Stomach smooth muscle (tissue), 2 donors: ENCODE data around the gene DDO.
A peak's percentile ranks its signal among the peaks of the same experiment; 100 is the strongest.

Experiments
- H3K27ac ChIP-seq: one replicate; pipeline ENCODE4 v1.7.0; 2013; ENCODE audit warnings: mild to moderate bottlenecking, low read length, inconsistent platforms
- H3K27me3 ChIP-seq, 2 donors: one replicate each; pipeline ENCODE4 v1.7.0; 2013; ENCODE audit warnings: low read length in 2 of 2; ENCODE audit not compliant: insufficient read depth in 2 of 2, control insufficient read depth in 1 of 2
- H3K36me3 ChIP-seq, 2 donors: one replicate each; pipeline ENCODE4 v1.7.0; 2013; ENCODE audit warnings: low read length in 2 of 2; ENCODE audit not compliant: control insufficient read depth in 2 of 2, insufficient read depth in 2 of 2
- H3K4me1 ChIP-seq: one replicate; pipeline ENCODE4 v1.7.0; 2013; ENCODE audit warnings: low read length; ENCODE audit not compliant: control insufficient read depth, insufficient read depth
- H3K4me3 ChIP-seq, 2 donors: one replicate each; pipeline ENCODE4 v1.7.0; 2013; ENCODE audit warnings: low read length in 2 of 2
- H3K9ac ChIP-seq, 2 donors: one replicate each; pipeline ENCODE4 v1.7.0; 2013; ENCODE audit warnings: low read length in 2 of 2, mild to moderate bottlenecking in 1 of 2
- H3K9me3 ChIP-seq, 2 donors: one replicate each; pipeline ENCODE4 v1.7.0; 2013; ENCODE audit warnings: low read length in 2 of 2; ENCODE audit not compliant: control insufficient read depth in 2 of 2
- donor health status: healthy.
- donor health status: Pancreatic carcinoma.

Gene DDO

DNA sequence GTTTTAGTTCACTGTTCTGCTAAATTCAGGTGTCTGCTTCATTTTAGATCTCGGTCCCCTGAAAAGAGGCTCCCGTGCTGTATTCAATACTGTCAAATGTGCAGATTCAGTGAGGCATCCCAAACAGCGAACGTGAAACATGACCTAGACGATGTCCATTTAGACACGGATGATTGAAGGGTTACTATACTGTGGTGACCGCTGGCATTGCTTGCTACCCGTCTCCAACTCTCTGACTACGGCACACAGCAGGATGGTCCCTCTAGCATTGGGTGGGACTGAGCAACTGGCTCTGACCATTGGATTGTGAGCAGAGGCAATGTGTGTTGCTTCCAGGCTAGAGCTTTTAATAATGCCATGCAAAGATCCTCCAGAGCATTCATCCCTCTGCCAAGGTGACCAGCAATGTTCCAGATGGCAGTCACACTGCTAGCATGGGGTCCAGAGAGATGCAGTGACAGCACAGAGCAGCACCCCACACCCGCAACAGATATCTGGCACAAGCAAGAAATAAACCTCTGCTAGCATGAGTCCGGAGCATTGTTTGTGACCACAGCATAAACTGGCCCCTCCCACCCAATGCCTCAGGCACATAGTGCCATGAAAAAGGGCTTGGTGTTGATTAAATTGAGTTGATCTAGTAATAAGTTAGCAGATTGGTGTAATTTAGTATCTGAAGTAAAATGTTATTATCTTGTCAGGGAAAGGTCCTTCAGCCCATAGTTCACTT is 66.2 kb downstream of the DDO start:
- H3K4me1 ChIP-seq, result peaks cover 53% of the 10 kb centered on the region
- peaks cover 0 to 2% of the 10 kb centered on the region in 2 donors for H3K36me3 ChIP-seq
- no peaks in the 10 kb centered on the region for H3K27me3 ChIP-seq
- H3K9me3 ChIP-seq, result no peaks in the 10 kb centered on the region
- H3K9ac ChIP-seq, result no peak overlapping the region
- H3K4me3 ChIP-seq, result peak overlapping the region; percentile 6 to 31
- H3K27ac ChIP-seq, result peak overlapping the region; percentile 77

DNA sequence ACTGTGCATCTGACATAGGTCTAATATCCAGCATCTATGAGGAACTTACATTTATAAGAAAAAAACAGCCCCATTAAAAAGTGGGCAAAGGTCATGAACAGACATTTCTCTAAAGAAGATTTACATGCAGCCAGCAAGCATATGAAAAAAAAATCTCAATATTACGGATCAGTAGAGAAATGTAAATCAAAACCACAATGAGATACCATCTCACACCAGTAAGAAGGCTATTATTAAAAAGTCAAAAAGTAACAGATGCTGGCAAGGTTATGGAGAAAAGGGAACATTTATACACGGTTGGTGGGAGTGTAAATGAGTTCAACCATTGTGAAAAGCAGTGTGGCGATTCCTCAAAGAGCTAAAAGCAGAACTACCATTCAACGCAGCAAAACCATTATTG is 70.3 kb downstream of the DDO start:
- no peak overlapping the region for H3K9ac ChIP-seq
- peaks cover 50% of the 10 kb centered on the region for H3K4me1 ChIP-seq
- H3K4me3 ChIP-seq, result no peak overlapping the region
- no peak overlapping the region for H3K27ac ChIP-seq
- peaks cover 0 to 2% of the 10 kb centered on the region in 2 donors for H3K36me3 ChIP-seq
- H3K27me3 ChIP-seq, result no peaks in the 10 kb centered on the region
- H3K9me3 ChIP-seq, result no peaks in the 10 kb centered on the region

DNA sequence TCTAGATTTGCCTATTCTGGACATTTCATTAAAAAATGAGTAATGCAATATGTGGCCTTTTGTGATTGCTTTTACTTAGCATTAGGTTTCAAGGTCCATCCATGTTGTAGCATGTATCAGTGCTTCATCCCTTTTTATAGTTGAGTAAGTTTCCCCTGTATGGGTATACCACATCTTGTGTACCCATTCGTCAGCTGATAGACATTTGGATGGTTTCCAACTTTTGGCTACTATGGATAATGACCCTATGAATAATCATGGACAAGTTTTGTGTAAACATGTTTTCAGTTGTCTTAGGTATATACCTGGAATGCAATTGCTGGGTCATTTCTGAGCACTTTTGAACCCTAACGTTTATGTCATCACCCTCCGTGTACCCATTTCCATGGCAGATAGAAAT is 72.6 kb downstream of the DDO start:
- H3K9ac ChIP-seq, result no peak overlapping the region

More for the DNA sequence above, 72.6 kb downstream of the DDO start:
- no peaks in the 10 kb centered on the region for H3K9me3 ChIP-seq
- no peak overlapping the region for H3K4me3 ChIP-seq
- H3K36me3 ChIP-seq, result no peaks in the 10 kb centered on the region
- peak overlapping the region; percentile 78 for H3K27ac ChIP-seq
- H3K4me1 ChIP-seq, result peaks cover 32% of the 10 kb centered on the region
- H3K27me3 ChIP-seq, result no peaks in the 10 kb centered on the region
